Right lobe of liver (tissue), 6 donors: Measurements from ENCODE around the gene CRB3. TPM values are rescaled to one million over a fixed set of nuclear protein-coding genes. Genes with fewer than 3 reads are reported as not detected.

Experiments
- ATAC-seq, 4 donors: fragments of 200-7000 bp; cut with Tn5 transposase; one replicate each; pipeline ENCODE4 v1.9.1; 2020; ENCODE audit warnings: mild to moderate bottlenecking in 4 of 4, moderate library complexity in 4 of 4
- DNase-seq, 3 donors: peaks; one replicate each; pipeline ENCODE4 v3.0.0-alpha.2; 2020
- H3K27ac ChIP-seq, 3 donors: fragments of 200-600 bp; one replicate each; pipeline ENCODE4 v1.8.0; 2022
- H3K27me3 ChIP-seq, 2 donors: fragments of 200-600 bp; one replicate each; pipeline ENCODE4 v1.8.0; 2022
- H3K36me3 ChIP-seq, 4 donors: fragments of 200-600 bp; sonication (generic) in 1 of 4; one replicate each; pipeline versions ENCODE4 v1.5.1 to v1.8.0; 2017 to 2022; ENCODE audit warnings: control low read depth in 1 of 4
- H3K4me1 ChIP-seq, 4 donors: fragments of 200-600 bp; sonication (generic) in 1 of 4; one replicate each; pipeline versions ENCODE4 v1.5.1 to v1.8.0; 2017 to 2022; ENCODE audit warnings: control low read depth in 1 of 4
- H3K4me3 ChIP-seq, 3 donors: fragments of 200-600 bp; one replicate each; pipeline ENCODE4 v1.8.0; 2022
- H3K9me3 ChIP-seq, 4 donors: fragments of 200-600 bp; sonication (generic) in 1 of 4; one replicate each; pipeline versions ENCODE4 v1.5.1 to v1.8.0; 2017 to 2022; ENCODE audit warnings: control low read depth in 1 of 4
- CTCF ChIP-seq, 4 donors: fragments of 200-600 bp in 3 of 4; fragments of 450-650 bp in 1 of 4; IDR thresholded peaks; one replicate each; pipeline versions ENCODE4 v1.5.1 to v1.8.0; 2016 to 2022; ENCODE audit warnings: antibody characterized with exemption in 4 of 4, mild to moderate bottlenecking in 2 of 4
- POLR2A ChIP-seq: fragments of 450-650 bp; IDR thresholded peaks from one replicate; pipeline ENCODE4 v1.6.1; 2017; ENCODE audit warnings: antibody characterized with exemption, mild to moderate bottlenecking
- whole genome bisulfite sequencing: methylation state at CpG from one replicate; pipeline ENCODE4 v1.1.6; 2018; ENCODE audit warnings: low coverage, low lambda C conversion rate; ENCODE audit not compliant: insufficient coverage; ENCODE audit errors: missing lambda C conversion rate; 5-methylcytosine and 5-hydroxymethylcytosine counted together
- intact Hi-C, 2 donors: fragments of 100-400 bp; cut with DNase I; formaldehyde crosslinking; loops; one replicate each; pipeline versions ENCODE4 v1.11.2 to v1.14.1; 2022
- total RNA-seq, 6 experiments: library from RNA; depleted of rRNA in 2 of 6; stranded (reverse); fragments of >200 nt in 2 of 6; fragmentation: NEBNext Ultra II Directional in 3 of 6; extraction: Animal tissue kit (Norgen Biotek cat#: 25700) in 3 of 6; gene quantifications; one replicate each; pipeline versions ENCODE4 v1.1.0 to v1.2.4, GENCODE V29; 2016 to 2023
- donor health status: DM: no; HTN: yes; CAD: no.
- donor health status: DM: no; HTN: no; CAD: no.
- donor health status: DM: no; HTN: no; CAD: no.
- donor health status: DM: no; HTN: yes; CAD: no.
- donor health status: DM: no; HTN: yes; CAD: no.

Gene CRB3
- total RNA-seq, 6 experiments from 2014 or later, result 20.6 to 56.1 (median 23.0) TPM

DNA sequence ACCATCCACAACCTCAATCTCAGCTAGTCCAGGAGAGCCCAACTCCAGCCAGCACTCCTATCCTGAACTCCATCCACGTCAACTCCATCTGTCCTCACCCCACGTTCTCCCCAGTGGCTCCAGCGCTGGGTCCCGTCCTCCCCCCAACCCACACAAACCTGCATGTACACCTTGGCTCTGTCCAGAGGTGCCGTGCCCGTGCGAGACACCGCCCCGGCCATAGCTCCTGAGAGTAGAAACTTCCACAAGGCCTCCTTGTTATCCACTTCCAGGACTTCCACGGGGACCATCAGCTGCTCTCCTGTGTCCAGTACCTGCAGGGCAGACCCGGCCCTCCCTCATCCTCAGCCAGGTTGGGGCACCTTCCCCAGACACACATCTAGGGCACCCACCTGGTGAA lies 32.2 kb upstream of the CRB3 start:
- Histone ChIP-seq H3K9me3 (no peaks in the 10 kb centered on the region), H3K27ac (no peak overlapping the region), H3K4me3 (no peak overlapping the region), H3K4me1 (no peaks in the 10 kb centered on the region), H3K36me3 (no peaks in the 10 kb centered on the region), H3K27me3 (no peaks in the 10 kb centered on the region)
- DNase-seq (no peak), ATAC-seq (peak in 1 of 4 donors; percentile 25)
- intact Hi-C loops, result no loop called here
- TF ChIP-seq POLR2A (no peak), CTCF (IDR thresholded peaks at IDR 0.05) (no peak)
- WGBS, result 84% methylated on average over 10 of the region's 11 CpGs

DNA sequence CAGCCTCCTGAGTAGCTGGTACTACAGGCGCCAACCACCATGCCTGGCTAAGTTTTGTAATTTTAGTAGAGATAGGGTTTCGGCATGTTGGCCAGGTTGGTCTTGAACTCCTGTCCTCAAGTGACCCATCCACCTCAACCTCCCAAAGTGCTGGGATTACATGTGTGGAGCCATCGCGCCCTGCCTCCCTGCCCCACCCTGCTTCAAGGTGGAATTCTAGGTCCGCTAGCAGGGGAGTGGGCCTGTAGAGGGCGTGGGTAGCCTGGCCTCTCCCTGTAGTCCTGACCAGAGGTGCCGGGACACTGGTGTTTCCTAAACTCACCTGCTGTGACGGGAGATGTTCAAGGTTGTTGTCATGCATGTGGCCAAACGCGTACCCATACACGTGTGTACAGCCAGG lies 30.9 kb upstream of the CRB3 start:
- Histone ChIP-seq H3K36me3 (no peaks in the 10 kb centered on the region), H3K9me3 (no peaks in the 10 kb centered on the region), H3K4me3 (no peak overlapping the region), H3K4me1 (no peaks in the 10 kb centered on the region), H3K27me3 (no peaks in the 10 kb centered on the region), H3K27ac (no peak overlapping the region)
- WGBS, result 78% methylated on average over 5 of the region's 11 CpGs
- TF ChIP-seq POLR2A, result no peak
- TF ChIP-seq CTCF (IDR thresholded peaks at IDR 0.05), result no peak
- ATAC-seq, result no peak
- intact Hi-C loops, result no loop called here
- no peak for DNase-seq

DNA sequence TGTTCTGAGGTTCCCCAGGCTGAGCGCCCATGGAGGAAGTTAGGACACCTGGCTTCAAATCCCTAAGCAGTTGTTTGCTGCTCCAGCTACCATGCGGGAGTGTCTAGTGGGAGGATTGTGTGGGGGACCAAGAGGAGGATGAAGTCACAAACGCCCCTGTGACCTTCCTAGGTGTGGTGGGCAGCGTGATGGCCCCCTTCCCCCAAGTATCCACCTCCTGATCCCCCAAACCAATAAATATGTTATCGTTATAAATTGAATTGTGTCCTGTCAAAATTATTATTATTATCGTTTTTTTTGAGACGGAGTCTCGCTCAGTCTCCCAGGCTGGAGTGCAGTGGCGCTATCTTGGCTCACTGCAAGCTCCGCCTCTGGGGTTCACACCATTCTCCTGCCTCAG lies 30.4 kb upstream of the CRB3 start, which contains the start of gene SLC25A41:
TSS of gene SLC25A41 (minus strand) at position 101 of the 400 bp plus-strand sequence. CDS start at position 31, 70 bp downstream.
- intact Hi-C loops, result no loop called here
- WGBS, result 83% methylated on average over 7 of the region's 10 CpGs
- Histone ChIP-seq H3K27ac (no peak within 1 kb of the TSS), H3K27me3 (no peaks in the 10 kb centered on the region), H3K9me3 (no peaks in the 10 kb centered on the region), H3K4me3 (no peak within 1 kb of the TSS), H3K4me1 (no peaks in the 10 kb centered on the region), H3K36me3 (no peaks in the 10 kb centered on the region)
- TF ChIP-seq POLR2A, result no peak
- DNase-seq (no peak), ATAC-seq (no peak)

- DNase-seq (no peak), ATAC-seq (no peak)
- no peaks in the 10 kb centered on the region for H3K36me3 ChIP-seq
- H3K27ac ChIP-seq, result no peak overlapping the region
- no peaks in the 10 kb centered on the region for H3K4me1 ChIP-seq
- TF ChIP-seq CTCF (IDR thresholded peaks at IDR 0.05) (no peak), POLR2A (no peak)
- 96% methylated on average over 3 of the region's 4 CpGs for WGBS
- no peaks in the 10 kb centered on the region for H3K9me3 ChIP-seq
- no peaks in the 10 kb centered on the region for H3K27me3 ChIP-seq
- H3K4me3 ChIP-seq, result no peak overlapping the region
- intact Hi-C loops, result no loop called here
Observed at GRCh38 chr19:6439743-6440142, 24.3 kb upstream of the CRB3 start.

GRCh38 chr19:6440905-6441304 lies 23.2 kb upstream of the CRB3 start:
- DNase-seq (no peak), ATAC-seq (no peak)
- Histone ChIP-seq H3K27ac (no peak overlapping the region), H3K36me3 (peaks cover 0 to 3% (median 0%) of the 10 kb centered on the region in 4 donors), H3K9me3 (no peaks in the 10 kb centered on the region), H3K4me1 (no peaks in the 10 kb centered on the region), H3K4me3 (no peak overlapping the region), H3K27me3 (no peaks in the 10 kb centered on the region)
- intact Hi-C loops, result no loop called here
- WGBS, result 81% methylated on average over 3 of the region's 3 CpGs
- TF ChIP-seq POLR2A (no peak), CTCF (IDR thresholded peaks at IDR 0.05) (no peak)
